ENCODE measurements around the gene BMP8B.

DNA sequence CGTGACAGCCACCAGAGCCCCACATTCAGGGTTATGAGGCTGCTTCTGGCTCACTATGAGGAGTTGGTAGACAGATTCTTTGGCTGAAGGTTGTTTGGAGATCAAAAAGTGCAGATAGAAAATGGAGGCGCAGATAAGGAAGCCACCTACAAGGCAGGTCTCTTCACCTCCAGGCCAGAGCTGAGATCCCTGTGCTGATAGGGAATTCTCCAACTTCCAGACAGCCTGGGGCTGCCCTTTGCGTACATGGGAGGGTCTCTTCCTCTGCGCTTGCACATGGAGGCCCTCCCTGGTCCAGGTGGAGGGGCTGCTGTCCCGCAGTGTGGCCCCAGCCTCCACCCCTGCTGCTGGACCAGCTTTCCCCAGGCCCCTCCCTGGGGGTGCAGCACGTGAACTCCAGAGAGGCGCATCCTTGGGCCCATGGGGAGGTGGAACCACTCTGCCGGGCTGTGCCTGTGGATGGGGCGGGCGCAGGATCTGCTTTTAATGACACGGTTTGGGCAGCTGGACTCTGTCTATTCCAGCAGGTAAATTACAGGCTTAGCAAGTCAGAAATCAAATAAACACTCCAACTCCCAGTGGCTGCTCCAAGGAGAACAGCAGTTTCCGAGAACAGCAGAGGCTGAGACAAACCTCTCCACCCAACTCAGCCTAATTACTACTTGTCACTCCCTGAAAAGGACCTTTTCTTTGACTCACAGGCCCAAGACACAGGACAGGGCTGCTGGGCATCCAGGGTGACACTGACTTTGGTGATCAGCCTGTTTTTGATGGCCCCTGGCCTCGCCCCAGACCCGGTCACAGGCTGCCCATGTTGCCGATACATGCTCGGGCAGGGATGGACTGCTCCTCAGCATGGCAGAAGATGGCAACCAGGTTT lies 29.9 kb downstream of the BMP8B start:
- TF ChIP-seq, protein P1, sequence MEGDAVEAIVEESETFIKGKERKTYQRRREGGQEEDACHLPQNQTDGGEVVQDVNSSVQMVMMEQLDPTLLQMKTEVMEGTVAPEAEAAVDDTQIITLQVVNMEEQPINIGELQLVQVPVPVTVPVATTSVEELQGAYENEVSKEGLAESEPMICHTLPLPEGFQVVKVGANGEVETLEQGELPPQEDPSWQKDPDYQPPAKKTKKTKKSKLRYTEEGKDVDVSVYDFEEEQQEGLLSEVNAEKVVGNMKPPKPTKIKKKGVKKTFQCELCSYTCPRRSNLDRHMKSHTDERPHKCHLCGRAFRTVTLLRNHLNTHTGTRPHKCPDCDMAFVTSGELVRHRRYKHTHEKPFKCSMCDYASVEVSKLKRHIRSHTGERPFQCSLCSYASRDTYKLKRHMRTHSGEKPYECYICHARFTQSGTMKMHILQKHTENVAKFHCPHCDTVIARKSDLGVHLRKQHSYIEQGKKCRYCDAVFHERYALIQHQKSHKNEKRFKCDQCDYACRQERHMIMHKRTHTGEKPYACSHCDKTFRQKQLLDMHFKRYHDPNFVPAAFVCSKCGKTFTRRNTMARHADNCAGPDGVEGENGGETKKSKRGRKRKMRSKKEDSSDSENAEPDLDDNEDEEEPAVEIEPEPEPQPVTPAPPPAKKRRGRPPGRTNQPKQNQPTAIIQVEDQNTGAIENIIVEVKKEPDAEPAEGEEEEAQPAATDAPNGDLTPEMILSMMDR (IDR thresholded peaks at IDR 0.05; ENCODE audit: insufficient read depth, low read length, poor library complexity, severe bottlenecking) = no peak
- no peak for TF ChIP-seq EZH2phosphoT487 (conservative IDR thresholded peaks at IDR 0.05; ENCODE audit: low read length)

All from SU-DHL-6 (cell line).